Hepatocyte (in vitro differentiated cells): ENCODE measurements around the gene PDHB. TPM values are rescaled to one million over a fixed set of nuclear protein-coding genes. Genes with fewer than 3 reads are reported as not detected.

Source experiments
- DNase-seq: peaks from one replicate; pipeline ENCODE4 v3.0.0-alpha.2; 2016; ENCODE audit warnings: low spot score
- H2AFZ ChIP-seq: fragments of 200-600 bp; sonication (generic); 2 replicates; pipeline ENCODE4 v1.6.0; 2016; ENCODE audit warnings: antibody characterized with exemption, mild to moderate bottlenecking
- H3K27ac ChIP-seq: fragments of 200-600 bp; sonication (generic); 2 replicates; pipeline ENCODE4 v1.5.1; 2016; ENCODE audit warnings: mild to moderate bottlenecking
- H3K27me3 ChIP-seq: fragments of 200-600 bp; sonication (generic); 2 replicates; pipeline ENCODE4 v1.6.1; 2016
- H3K36me3 ChIP-seq: fragments of 200-600 bp; sonication (generic); replicated peaks from 2 replicates; pipeline ENCODE4 v1.5.1; 2016; ENCODE audit warnings: low read depth; ENCODE audit not compliant: insufficient read depth
- H3K4me1 ChIP-seq: fragments of 200-600 bp; sonication (generic); 2 replicates; pipeline ENCODE4 v1.5.1; 2016; ENCODE audit warnings: mild to moderate bottlenecking, moderate library complexity; ENCODE audit not compliant: insufficient read depth
- H3K4me2 ChIP-seq: fragments of 200-600 bp; sonication (generic); 2 replicates; pipeline ENCODE4 v1.6.0; 2016
- H3K4me3 ChIP-seq: fragments of 200-600 bp; sonication (generic); 2 replicates; pipeline ENCODE4 v1.5.1; 2016; ENCODE audit warnings: mild to moderate bottlenecking
- H3K79me2 ChIP-seq: fragments of 200-600 bp; sonication (generic); 2 replicates; pipeline ENCODE4 v1.6.0; 2017; ENCODE audit warnings: mild to moderate bottlenecking
- H3K9me2 ChIP-seq: fragments of 200-600 bp; sonication (generic); replicated peaks from 2 replicates; pipeline ENCODE4 v1.6.0; 2017; ENCODE audit warnings: mild to moderate bottlenecking; ENCODE audit not compliant: insufficient read depth
- H3K9me3 ChIP-seq: fragments of 200-600 bp; sonication (generic); 2 replicates; pipeline ENCODE4 v1.5.1; 2016; ENCODE audit warnings: low read depth, mild to moderate bottlenecking
- H4K20me1 ChIP-seq: fragments of 200-600 bp; sonication (generic); 2 replicates; pipeline ENCODE4 v1.6.0; 2016; ENCODE audit warnings: mild to moderate bottlenecking; ENCODE audit not compliant: insufficient read depth, poor library complexity, severe bottlenecking
- CTCF ChIP-seq: fragments of 200-600 bp; sonication (generic); IDR thresholded peaks from 2 replicates; pipeline ENCODE4 v1.5.1; 2016; ENCODE audit warnings: antibody characterized with exemption, mild to moderate bottlenecking; ENCODE audit not compliant: poor library complexity
- EZH2 ChIP-seq: fragments of 200-600 bp; sonication (generic); IDR thresholded peaks from 2 replicates; pipeline ENCODE4 v1.6.1; 2016; ENCODE audit warnings: antibody characterized with exemption, mild to moderate bottlenecking, borderline replicate concordance
- EZH2phosphoT487 ChIP-seq: fragments of 200-600 bp; sonication (generic); IDR thresholded peaks from one replicate; pipeline ENCODE4 v1.6.1; 2018; ENCODE audit warnings: antibody characterized with exemption, mild to moderate bottlenecking, low read depth, moderate library complexity; ENCODE audit not compliant: unreplicated experiment, severe bottlenecking
- WGBS: methylation state at CpG from one replicate; pipeline ENCODE4 v1.1.6; 2016; ENCODE audit warnings: low lambda C conversion rate; ENCODE audit errors: missing lambda C conversion rate; 5-methylcytosine and 5-hydroxymethylcytosine counted together
- polyA plus RNA-seq: library from polyadenylated mRNA; unstranded; fragments of >200 nt; fragmentation: Nextera tagmentation; extraction: Ambion mirVana; gene quantifications from 2 replicates; pipeline ENCODE4 v1.2.1, GENCODE V29; 2016
- total RNA-seq: library from RNA; depleted of rRNA; stranded (reverse); fragments of >200 nt; gene quantifications from 2 replicates; pipeline ENCODE4 v1.2.3, GENCODE V29; 2014

The PDHB gene
- total and polyA plus RNA-seq, 2 experiments from 2014 or later: 119 to 150 TPM

- no peaks in the 10 kb centered on the region for H3K79me2 ChIP-seq
- peak; percentile 62 for DNase-seq
- H2AFZ ChIP-seq: no peak overlapping the region
- H3K9me2 ChIP-seq: no peaks in the 10 kb centered on the region
- H3K27ac ChIP-seq: no peak overlapping the region
- H3K36me3 ChIP-seq: no peaks in the 10 kb centered on the region
- no peaks in the 10 kb centered on the region for H3K9me3 ChIP-seq
- no peaks in the 10 kb centered on the region for H3K27me3 ChIP-seq
- no peak for TF ChIP-seq EZH2
- peak; percentile 74 for TF ChIP-seq CTCF
- no peaks in the 10 kb centered on the region for H4K20me1 ChIP-seq
- H3K4me1 ChIP-seq: peaks cover 18% of the 10 kb centered on the region
- H3K4me3 ChIP-seq: no peak overlapping the region
- H3K4me2 ChIP-seq: no peak overlapping the region
These were observed 19.0 kb downstream of the PDHB start for GRCh38 chr3:58414538-58415197.

- no peak for DNase-seq
- Histone ChIP-seq H3K79me2 (no peaks in the 10 kb centered on the region), H4K20me1 (no peaks in the 10 kb centered on the region), H3K9me3 (no peaks in the 10 kb centered on the region), H3K27ac (no peak overlapping the region), H3K36me3 (no peaks in the 10 kb centered on the region), H3K27me3 (no peaks in the 10 kb centered on the region), H2AFZ (no peak overlapping the region), H3K4me2 (no peak overlapping the region), H3K4me3 (no peak overlapping the region), H3K4me1 (peaks cover 14% of the 10 kb centered on the region), H3K9me2 (no peaks in the 10 kb centered on the region)
- no peak for TF ChIP-seq CTCF
- no peak for TF ChIP-seq EZH2
- TF ChIP-seq EZH2phosphoT487: no peak
- 81% methylated on average over 8 of the region's 8 CpGs for WGBS
These were observed 21.5 kb downstream of the PDHB start for GRCh38 chr3:58411851-58412830.

- H3K4me3 ChIP-seq: no peak overlapping the region
- no peaks in the 10 kb centered on the region for H3K27me3 ChIP-seq
- H3K27ac ChIP-seq: no peak overlapping the region
- no peak for DNase-seq
- H3K4me1 ChIP-seq: peaks cover 4% of the 10 kb centered on the region
- H4K20me1 ChIP-seq: no peaks in the 10 kb centered on the region
- no peak overlapping the region for H2AFZ ChIP-seq
- WGBS: 94% methylated on average over 3 of the region's 3 CpGs
- no peaks in the 10 kb centered on the region for H3K9me2 ChIP-seq
- no peaks in the 10 kb centered on the region for H3K79me2 ChIP-seq
- no peaks in the 10 kb centered on the region for H3K9me3 ChIP-seq
- no peaks in the 10 kb centered on the region for H3K36me3 ChIP-seq
- H3K4me2 ChIP-seq: no peak overlapping the region
- TF ChIP-seq EZH2phosphoT487 (no peak), CTCF (no peak), EZH2 (no peak)
These were observed 22.6 kb downstream of the PDHB start for GRCh38 chr3:58411036-58411435.
